ENCODE data around the gene STRBP. TPM values are rescaled to one million over a fixed set of nuclear protein-coding genes. Genes with fewer than 3 reads are reported as not detected.
"Not testable (repeated sequence)": the region's sequence is repeated elsewhere in the genome, so short reads cannot be mapped to it uniquely, and the experiment has no call there.

STRBP gene
- polyA plus RNA-seq, 1 donor: 9.3 TPM

GRCh38 chr9:123282362-123283047 lies 14.1 kb upstream of the STRBP start:
- no peak for DNase-seq

- no peak for DNase-seq
Observed at GRCh38 chr9:123281659-123282350, 13.4 kb upstream of the STRBP start.

- DNase-seq: not testable (repeated sequence)
Observed at GRCh38 chr9:123278879-123279493, 10.6 kb upstream of the STRBP start.

- DNase-seq: no peak
Observed at GRCh38 chr9:123278361-123278760, 10.0 kb upstream of the STRBP start.

- no peak for DNase-seq
Observed at GRCh38 chr9:123276551-123276950, 8.2 kb upstream of the STRBP start.

GRCh38 chr9:123271133-123271532 lies 2.7 kb upstream of the STRBP start:
- not testable (repeated sequence) for DNase-seq

- no peak for DNase-seq
Observed at GRCh38 chr9:123269281-123269680, 895 bp upstream of the STRBP start.

- DNase-seq: peak; percentile 33
Observed at GRCh38 chr9:123268199-123268464, 254 bp downstream of the STRBP start.

- peak; percentile 11 for DNase-seq
Observed at GRCh38 chr9:123267481-123268198, 746 bp downstream of the STRBP start.

GRCh38 chr9:123266655-123267399 lies 1.6 kb downstream of the STRBP start:
- DNase-seq: no peak

- DNase-seq: no peak
Observed at GRCh38 chr9:123265833-123266232, 2.6 kb downstream of the STRBP start.

- DNase-seq: no peak
Observed at GRCh38 chr9:123263227-123263626, 5.2 kb downstream of the STRBP start.

- no peak for DNase-seq
Observed at GRCh38 chr9:123262338-123262737, 6.0 kb downstream of the STRBP start.

GRCh38 chr9:123261006-123261677 lies 7.2 kb downstream of the STRBP start:
- DNase-seq: no peak

- no peak for DNase-seq
Observed at GRCh38 chr9:123260340-123260739, 8.0 kb downstream of the STRBP start.

- no peak for DNase-seq
Observed at GRCh38 chr9:123257276-123257675, 11.1 kb downstream of the STRBP start.

- no peak for DNase-seq
Observed at GRCh38 chr9:123255718-123256117, 12.7 kb downstream of the STRBP start.

GRCh38 chr9:123253204-123253603 lies 15.2 kb downstream of the STRBP start:
- DNase-seq: no peak

GRCh38 chr9:123251741-123252140 lies 16.6 kb downstream of the STRBP start:
- no peak for DNase-seq

- DNase-seq: no peak
Observed at GRCh38 chr9:123251324-123251723, 17.1 kb downstream of the STRBP start.

GRCh38 chr9:123250504-123250903 lies 17.9 kb downstream of the STRBP start:
- DNase-seq: no peak

GRCh38 chr9:123249162-123249561 lies 19.2 kb downstream of the STRBP start:
- DNase-seq: not testable (repeated sequence)
